Smooth muscle cell (in vitro differentiated cells): ENCODE measurements around the gene WBP1L. TPM values are rescaled to one million over a fixed set of nuclear protein-coding genes. Genes with fewer than 3 reads are reported as not detected.

Source experiments
- DNase-seq: peaks from one replicate; lab custom pipeline; 2025; ENCODE audit not compliant: unreplicated experiment; lab: John Stamatoyannopoulos, UW
- H2AFZ ChIP-seq: fragments of 200-600 bp; sonication (generic); 2 replicates; pipeline ENCODE4 v1.6.0; 2016; ENCODE audit warnings: antibody characterized with exemption, low read depth, mild to moderate bottlenecking
- H3F3A ChIP-seq: fragments of 200-600 bp; sonication (generic); 2 replicates; pipeline ENCODE4 v1.6.0; 2017; ENCODE audit warnings: antibody characterized with exemption, low read depth
- H3K27ac ChIP-seq: fragments of 200-600 bp; sonication (generic); 2 replicates; pipeline ENCODE4 v1.5.1; 2016; ENCODE audit warnings: low read depth, mild to moderate bottlenecking
- H3K27me3 ChIP-seq: fragments of 200-600 bp; sonication (generic); 2 replicates; pipeline ENCODE4 v1.6.1; 2016; ENCODE audit warnings: low read depth, mild to moderate bottlenecking
- H3K36me3 ChIP-seq: fragments of 200-600 bp; sonication (generic); 2 replicates; pipeline ENCODE4 v1.5.1; 2016; ENCODE audit warnings: low read depth
- H3K4me1 ChIP-seq: fragments of 200-600 bp; sonication (generic); 2 replicates; pipeline ENCODE4 v1.5.1; 2016; ENCODE audit warnings: low read depth
- H3K4me2 ChIP-seq: fragments of 200-600 bp; sonication (generic); 2 replicates; pipeline ENCODE4 v1.6.0; 2016; ENCODE audit warnings: mild to moderate bottlenecking
- H3K4me3 ChIP-seq: fragments of 200-600 bp; sonication (generic); 2 replicates; pipeline ENCODE4 v1.5.1; 2016; ENCODE audit warnings: mild to moderate bottlenecking
- H3K79me2 ChIP-seq: fragments of 200-600 bp; sonication (generic); 2 replicates; pipeline ENCODE4 v1.6.0; 2016; ENCODE audit warnings: low read depth, mild to moderate bottlenecking
- H3K9ac ChIP-seq: fragments of 200-600 bp; sonication (generic); 2 replicates; pipeline ENCODE4 v1.6.0; 2016; ENCODE audit warnings: low read depth
- H3K9me3 ChIP-seq: fragments of 200-600 bp; sonication (generic); replicated peaks from 2 replicates; pipeline ENCODE4 v1.5.1; 2016; ENCODE audit warnings: low read depth
- H4K20me1 ChIP-seq: fragments of 200-600 bp; sonication (generic); 2 replicates; pipeline ENCODE4 v1.6.0; 2016; ENCODE audit warnings: low read depth
- WGBS: methylation state at CpG from one replicate; pipeline ENCODE4 v1.1.7; 2016; ENCODE audit warnings: low lambda C conversion rate; 5-methylcytosine and 5-hydroxymethylcytosine counted together
- polyA plus RNA-seq: library from polyadenylated mRNA; unstranded; fragments of >200 nt; fragmentation: Nextera tagmentation; extraction: Ambion mirVana; gene quantifications from 2 replicates; pipeline ENCODE4 v1.2.1, GENCODE V29; 2016
- total RNA-seq: library from RNA; depleted of rRNA; stranded (reverse); fragments of >200 nt; gene quantifications from 2 replicates; pipeline ENCODE4 v1.2.3, GENCODE V29; 2014
- TF ChIP-seq, protein P1 (sequence below): fragments of 200-600 bp; sonication (generic); IDR thresholded peaks from 2 replicates; pipeline ENCODE4 v1.5.1; 2017; ENCODE audit warnings: borderline replicate concordance, mild to moderate bottlenecking, antibody characterized with exemption; ENCODE audit not compliant: insufficient read depth, poor library complexity, severe bottlenecking

The WBP1L gene
- total and polyA plus RNA-seq, 2 experiments from 2014 or later: 18.0 to 45.3 TPM

DNA sequence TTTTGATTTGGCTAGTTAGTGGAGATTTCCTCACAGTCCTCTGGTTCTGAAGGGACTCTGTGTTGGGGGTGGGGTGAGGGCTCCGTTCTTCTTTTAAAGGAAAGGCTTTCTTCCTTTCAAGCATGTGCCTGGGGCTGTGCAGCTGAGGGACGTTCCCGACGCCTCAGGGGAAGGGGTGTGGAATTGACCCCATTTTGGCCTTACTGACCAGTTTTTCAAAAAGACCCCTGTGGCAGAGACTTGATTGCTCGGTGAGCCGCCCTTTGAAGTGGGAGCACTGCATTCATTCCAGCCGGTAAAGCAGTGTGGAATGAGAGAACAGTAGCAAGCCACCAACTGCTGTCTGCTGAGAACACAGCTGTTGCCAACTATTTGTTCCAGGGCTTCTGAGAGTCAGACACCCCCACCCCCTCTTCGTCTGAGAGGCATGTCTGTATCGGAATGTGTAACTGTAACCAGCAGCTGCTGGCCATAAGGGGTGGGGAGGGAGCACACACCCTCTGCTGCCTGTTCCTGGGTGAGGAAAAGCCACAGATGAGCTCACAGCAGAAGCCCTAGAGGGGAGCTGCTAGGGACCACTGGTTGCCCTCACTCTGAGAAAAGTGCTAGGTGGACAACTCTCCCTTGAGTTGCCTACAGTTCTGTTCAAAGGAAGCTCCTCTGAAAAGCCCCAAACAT lies 33.2 kb downstream of the WBP1L start:
- WGBS: 0% methylated on average over 9 of the region's 9 CpGs
- H3K9me3 ChIP-seq: no peaks in the 10 kb centered on the region
- peaks cover 10% of the 10 kb centered on the region for H3K79me2 ChIP-seq
- no peaks in the 10 kb centered on the region for H3K27me3 ChIP-seq
- peaks cover 40% of the 10 kb centered on the region for H4K20me1 ChIP-seq
- peak overlapping the region; percentile 88 for H3K4me2 ChIP-seq
- peak overlapping the region; percentile 96 for H3K9ac ChIP-seq
- no peak overlapping the region for H2AFZ ChIP-seq
- H3K27ac ChIP-seq: peak overlapping the region; percentile 99
- H3K4me1 ChIP-seq: peaks cover 58% of the 10 kb centered on the region
- TF ChIP-seq, protein P1, sequence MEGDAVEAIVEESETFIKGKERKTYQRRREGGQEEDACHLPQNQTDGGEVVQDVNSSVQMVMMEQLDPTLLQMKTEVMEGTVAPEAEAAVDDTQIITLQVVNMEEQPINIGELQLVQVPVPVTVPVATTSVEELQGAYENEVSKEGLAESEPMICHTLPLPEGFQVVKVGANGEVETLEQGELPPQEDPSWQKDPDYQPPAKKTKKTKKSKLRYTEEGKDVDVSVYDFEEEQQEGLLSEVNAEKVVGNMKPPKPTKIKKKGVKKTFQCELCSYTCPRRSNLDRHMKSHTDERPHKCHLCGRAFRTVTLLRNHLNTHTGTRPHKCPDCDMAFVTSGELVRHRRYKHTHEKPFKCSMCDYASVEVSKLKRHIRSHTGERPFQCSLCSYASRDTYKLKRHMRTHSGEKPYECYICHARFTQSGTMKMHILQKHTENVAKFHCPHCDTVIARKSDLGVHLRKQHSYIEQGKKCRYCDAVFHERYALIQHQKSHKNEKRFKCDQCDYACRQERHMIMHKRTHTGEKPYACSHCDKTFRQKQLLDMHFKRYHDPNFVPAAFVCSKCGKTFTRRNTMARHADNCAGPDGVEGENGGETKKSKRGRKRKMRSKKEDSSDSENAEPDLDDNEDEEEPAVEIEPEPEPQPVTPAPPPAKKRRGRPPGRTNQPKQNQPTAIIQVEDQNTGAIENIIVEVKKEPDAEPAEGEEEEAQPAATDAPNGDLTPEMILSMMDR: no peak
- H3K36me3 ChIP-seq: no peaks in the 10 kb centered on the region
- H3K4me3 ChIP-seq: peak overlapping the region; percentile 46
- DNase-seq: no peak
- H3F3A ChIP-seq: peaks cover 46% of the 10 kb centered on the region

DNA sequence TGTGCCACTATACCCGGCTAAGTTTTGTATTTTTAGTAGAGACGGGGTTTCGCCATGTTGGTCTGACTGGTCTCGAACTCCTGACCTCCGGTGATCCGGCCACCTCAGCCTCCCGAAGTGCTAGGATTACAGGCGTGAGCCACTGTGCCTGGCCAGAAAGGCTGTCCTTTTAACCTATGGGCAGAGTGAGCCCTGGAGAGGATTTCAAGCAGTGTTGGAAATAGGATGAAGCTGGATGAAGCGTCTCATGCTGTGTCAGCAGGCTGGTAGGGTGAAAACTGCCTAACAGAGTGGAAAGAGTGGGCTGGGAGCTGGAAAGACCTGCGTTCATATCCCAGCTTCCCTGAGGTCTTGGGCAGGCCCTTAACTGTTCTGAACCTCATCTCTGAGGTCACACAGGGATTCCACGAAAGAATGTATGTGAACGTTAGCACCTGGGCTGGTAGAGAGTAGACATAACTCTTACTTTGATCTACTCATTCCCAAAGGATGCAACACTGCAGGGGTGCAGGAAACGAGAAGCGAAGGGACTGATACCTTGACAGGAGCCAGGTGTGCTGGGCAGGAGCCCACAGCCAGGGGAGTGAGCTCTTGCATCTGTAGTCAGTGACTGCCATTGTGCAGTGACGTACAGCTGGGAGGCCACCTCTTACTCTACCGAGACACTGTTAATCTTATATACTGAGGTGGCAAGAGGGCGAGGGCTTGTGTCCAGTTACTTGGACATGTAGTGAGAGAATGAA lies 34.1 kb downstream of the WBP1L start:
- peak overlapping the region; percentile 46 for H3K4me3 ChIP-seq
- peaks cover 61% of the 10 kb centered on the region for H3K4me1 ChIP-seq
- 38% methylated on average over 17 of the region's 17 CpGs for WGBS
- H3K79me2 ChIP-seq: peaks cover 10% of the 10 kb centered on the region
- no peak overlapping the region for H2AFZ ChIP-seq
- DNase-seq: no peak
- no peaks in the 10 kb centered on the region for H3K9me3 ChIP-seq
- H3K27ac ChIP-seq: peak overlapping the region; percentile 99
- no peaks in the 10 kb centered on the region for H3K36me3 ChIP-seq
- peak overlapping the region; percentile 88 for H3K4me2 ChIP-seq
- peaks cover 49% of the 10 kb centered on the region for H4K20me1 ChIP-seq
- peaks cover 53% of the 10 kb centered on the region for H3F3A ChIP-seq
- peak overlapping the region; percentile 96 for H3K9ac ChIP-seq
- no peaks in the 10 kb centered on the region for H3K27me3 ChIP-seq
- TF ChIP-seq, protein P1: no peak

DNA sequence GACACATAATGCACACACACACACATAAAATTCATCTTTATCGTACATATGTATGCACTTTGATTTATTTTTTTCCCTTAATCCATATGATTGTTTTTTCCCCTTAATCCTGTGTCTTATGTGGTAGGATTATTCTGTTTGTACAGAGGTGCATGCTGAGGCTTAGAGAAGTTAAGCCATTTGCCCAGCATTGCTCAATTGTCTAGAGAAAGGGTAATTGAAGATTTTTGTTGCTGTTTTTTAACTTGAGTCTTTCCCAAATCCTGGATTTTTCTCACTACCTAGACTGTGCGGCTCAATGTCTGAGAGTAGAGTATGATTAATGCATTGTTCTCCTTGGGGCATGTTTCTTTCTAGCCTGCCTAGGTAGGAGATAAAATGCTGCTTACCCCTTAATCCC lies 35.0 kb downstream of the WBP1L start:
- Histone ChIP-seq H4K20me1 (peaks cover 58% of the 10 kb centered on the region), H3K27me3 (no peaks in the 10 kb centered on the region), H3K36me3 (no peaks in the 10 kb centered on the region), H3K4me1 (peaks cover 63% of the 10 kb centered on the region), H3K4me3 (no peak overlapping the region), H3K9ac (peak overlapping the region; percentile 10), H2AFZ (no peak overlapping the region), H3F3A (peaks cover 51% of the 10 kb centered on the region), H3K27ac (peak overlapping the region; percentile 99), H3K79me2 (peaks cover 11% of the 10 kb centered on the region), H3K4me2 (peak overlapping the region; percentile 88), H3K9me3 (no peaks in the 10 kb centered on the region)
- DNase-seq: no peak
- TF ChIP-seq, protein P1: no peak
- WGBS: 37% methylated on average over 2 of the region's 2 CpGs
